ENCODE measurements around the gene NRARP.

GRCh38 chr9:137342482-137342881, 40.4 kb upstream of the NRARP start:
- TF ChIP-seq CTCF (IDR thresholded peaks at IDR 0.05) (no peak), EZH2 (IDR thresholded peaks at IDR 0.05) (no peak)

All from neural progenitor cell (in vitro differentiated cells).